GM21526 (cell line): ENCODE results near the gene RHOH.

Source experiments
- ATAC-seq: cut with Tn5 transposase; IDR thresholded peaks from one replicate; pipeline ENCODE4 v1.9.1; 2021; ENCODE audit warnings: moderate library complexity; ENCODE audit not compliant: unreplicated experiment, low FRiP score

Gene RHOH

GRCh38 chr4:40186665-40187014, 10.2 kb upstream of the RHOH start:
- no peak for ATAC-seq

- no peak for ATAC-seq
Measured at GRCh38 chr4:40187386-40187906, 9.4 kb upstream of the RHOH start.

- no peak for ATAC-seq
Measured at GRCh38 chr4:40190019-40190418, 6.8 kb upstream of the RHOH start.

- no peak for ATAC-seq
Measured at GRCh38 chr4:40190465-40190864, 6.4 kb upstream of the RHOH start.

GRCh38 chr4:40190880-40191815, 5.7 kb upstream of the RHOH start:
- no peak for ATAC-seq

- ATAC-seq: peak; percentile 35
Measured at GRCh38 chr4:40192114-40193015, 4.5 kb upstream of the RHOH start.

GRCh38 chr4:40193016-40193571, 3.7 kb upstream of the RHOH start:
- peak; percentile 22 for ATAC-seq

- no peak for ATAC-seq
Measured at GRCh38 chr4:40193578-40193977, 3.3 kb upstream of the RHOH start.

GRCh38 chr4:40194602-40195161, 2.1 kb upstream of the RHOH start:
- no peak for ATAC-seq

GRCh38 chr4:40195182-40196177, 1.4 kb upstream of the RHOH start:
- no peak for ATAC-seq

- ATAC-seq: no peak
Measured at GRCh38 chr4:40196272-40196671, 559 bp upstream of the RHOH start.

GRCh38 chr4:40197879-40198689, 1.3 kb downstream of the RHOH start:
- no peak for ATAC-seq

GRCh38 chr4:40199179-40199670, 2.4 kb downstream of the RHOH start:
- no peak for ATAC-seq

- ATAC-seq: peak; percentile 44
Measured at GRCh38 chr4:40199999-40200874, 3.4 kb downstream of the RHOH start.

GRCh38 chr4:40200875-40201801, 4.3 kb downstream of the RHOH start:
- no peak for ATAC-seq

GRCh38 chr4:40201898-40202297, 5.1 kb downstream of the RHOH start:
- no peak for ATAC-seq
